Activated CD8-positive, alpha-beta memory T cell treated with anti-CD3 and anti-CD28 coated beads, Interleukin-2, amount 50 U/mL, for 48 hours (primary cell): ENCODE data around the gene BCAT1.

ENCODE experiments used
- DNase-seq: peaks from one replicate; pipeline ENCODE4 v3.0.0-alpha.2; 2020

BCAT1 gene, protein sequence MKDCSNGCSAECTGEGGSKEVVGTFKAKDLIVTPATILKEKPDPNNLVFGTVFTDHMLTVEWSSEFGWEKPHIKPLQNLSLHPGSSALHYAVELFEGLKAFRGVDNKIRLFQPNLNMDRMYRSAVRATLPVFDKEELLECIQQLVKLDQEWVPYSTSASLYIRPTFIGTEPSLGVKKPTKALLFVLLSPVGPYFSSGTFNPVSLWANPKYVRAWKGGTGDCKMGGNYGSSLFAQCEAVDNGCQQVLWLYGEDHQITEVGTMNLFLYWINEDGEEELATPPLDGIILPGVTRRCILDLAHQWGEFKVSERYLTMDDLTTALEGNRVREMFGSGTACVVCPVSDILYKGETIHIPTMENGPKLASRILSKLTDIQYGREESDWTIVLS

GRCh38 chr12:24948757-24949722 lies at the start of gene BCAT1:
Gene BCAT1, minus strand, starts transcription at chr12:24949101. Its CDS starts 169 bp downstream, at chr12:24948932.
- peak; percentile 77 for DNase-seq

- DNase-seq: no peak
Observed at GRCh38 chr12:24997970-24998582, 49.2 kb upstream of the BCAT1 start.

DNA sequence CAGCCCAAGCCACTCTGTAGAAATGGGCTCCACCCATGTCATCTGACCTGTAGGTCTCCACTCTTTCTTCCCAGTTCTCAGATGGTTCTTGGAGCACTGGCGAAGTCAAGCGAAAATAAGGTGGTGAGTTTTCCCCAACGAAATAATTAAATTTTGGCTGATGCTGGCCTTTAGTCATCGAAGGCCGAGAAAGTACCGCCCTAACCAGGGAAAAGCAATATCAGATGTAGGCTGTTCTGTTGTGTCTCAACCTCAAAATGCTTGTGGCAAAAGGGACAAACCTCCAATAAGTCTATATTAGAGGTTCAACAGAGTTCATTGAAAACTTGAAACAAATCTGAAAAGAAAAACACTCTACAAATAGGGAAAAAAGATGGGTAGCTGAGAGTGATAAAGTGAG lies 48.6 kb upstream of the BCAT1 start:
- DNase-seq: no peak

DNA sequence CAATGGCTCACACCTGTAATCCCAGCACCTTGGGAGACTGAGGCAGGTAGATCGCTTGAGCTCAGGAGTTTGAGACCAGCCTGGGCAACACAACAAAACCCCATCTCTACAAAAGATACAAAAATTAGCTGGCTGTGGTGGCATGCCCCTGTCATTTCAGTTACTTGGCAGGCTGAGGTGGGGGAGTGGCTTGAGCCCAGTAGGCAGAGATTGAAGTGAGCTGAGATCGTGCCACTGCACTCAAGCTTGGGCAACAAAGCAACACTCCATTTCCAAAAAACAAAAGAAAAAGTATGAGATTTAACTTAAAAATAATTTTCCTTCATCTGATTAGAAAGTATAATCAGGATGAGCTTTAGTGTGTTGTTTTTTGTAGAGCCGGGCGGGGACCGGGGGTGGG lies 47.9 kb upstream of the BCAT1 start:
- DNase-seq: no peak

GRCh38 chr12:24996102-24996797 lies 47.3 kb upstream of the BCAT1 start:
- DNase-seq: no peak

DNA sequence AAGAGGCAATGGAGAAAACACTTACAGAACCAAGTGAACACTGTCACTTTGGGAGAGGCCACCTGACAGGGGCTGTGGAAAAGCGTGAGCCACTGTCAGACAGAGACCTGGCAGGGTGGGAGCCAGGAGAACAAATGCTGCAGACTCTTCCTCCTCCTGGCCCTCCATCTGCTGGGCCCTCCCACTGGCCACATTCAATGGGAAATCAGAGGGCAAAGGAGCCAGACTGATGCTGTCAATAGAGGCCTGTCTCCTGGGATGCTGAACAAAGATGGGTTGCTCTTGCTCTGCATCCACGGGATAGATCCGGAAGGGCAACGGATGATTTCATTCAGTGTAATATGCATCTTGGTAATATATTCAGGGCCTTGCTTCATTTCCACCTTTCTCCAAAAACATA lies 44.9 kb upstream of the BCAT1 start:
- DNase-seq: no peak

DNA sequence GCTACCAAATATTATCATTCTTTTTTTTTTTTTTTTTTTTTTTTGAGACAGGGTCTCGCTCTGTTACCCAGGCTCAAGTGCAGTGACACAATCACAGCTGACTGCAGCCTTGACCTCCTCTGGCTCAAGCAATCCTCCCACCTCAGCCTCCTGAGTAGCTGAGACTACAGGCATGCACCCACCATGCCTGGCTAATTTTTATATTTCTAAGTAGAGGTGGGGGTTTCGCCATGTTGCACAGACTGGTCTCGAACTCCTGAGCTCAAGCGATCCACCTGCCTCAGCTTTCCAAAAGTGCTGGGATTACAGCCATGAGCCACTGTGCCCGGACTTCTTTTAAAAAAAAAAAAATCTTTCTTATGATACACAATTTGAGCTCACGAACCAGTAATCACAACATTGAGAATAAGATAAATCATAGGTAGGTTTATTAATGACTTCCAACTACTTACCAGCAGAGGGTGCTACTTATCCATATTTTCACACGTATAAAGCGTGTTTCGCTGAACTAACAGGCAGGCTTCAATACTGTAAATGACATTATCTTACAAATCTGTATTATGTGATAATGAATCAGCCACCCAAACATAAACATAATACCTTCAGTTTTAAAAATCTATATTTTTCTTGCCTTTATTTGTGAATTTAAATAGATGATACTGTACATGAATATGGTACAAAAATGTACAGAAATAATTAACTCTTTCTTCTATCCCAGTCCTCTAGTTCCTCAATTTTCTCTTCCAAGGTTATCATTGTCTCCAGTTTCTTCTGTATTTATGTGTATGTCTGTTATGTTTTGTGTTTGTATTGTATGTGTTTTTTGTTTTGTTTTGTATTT lies 42.5 kb upstream of the BCAT1 start:
- DNase-seq: no peak

GRCh38 chr12:24989216-24989615 lies 40.3 kb upstream of the BCAT1 start:
- DNase-seq: no peak

- DNase-seq: no peak
Observed at GRCh38 chr12:24982250-24982649, 33.3 kb upstream of the BCAT1 start.

- DNase-seq: no peak
Observed at GRCh38 chr12:24979976-24980730, 31.3 kb upstream of the BCAT1 start.

DNA sequence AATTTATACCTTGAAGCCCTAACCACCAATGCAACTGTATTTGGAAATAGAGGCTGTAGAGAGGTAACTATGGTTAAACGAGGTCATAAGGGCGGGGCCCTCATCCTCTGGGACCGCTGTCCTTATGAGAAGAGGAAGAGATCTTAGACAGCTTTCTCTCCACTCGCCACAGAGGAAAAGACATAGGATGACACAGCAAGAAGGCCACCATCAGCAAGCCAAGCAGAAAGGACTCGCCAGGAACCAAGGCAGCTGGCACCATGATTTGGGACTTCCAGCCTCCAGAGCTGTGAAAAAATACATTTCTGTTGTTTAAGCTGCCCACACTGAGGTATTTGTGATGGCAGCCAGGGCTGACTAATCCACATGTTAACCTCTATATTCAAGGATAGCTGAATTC lies 30.4 kb upstream of the BCAT1 start:
- DNase-seq: no peak

GRCh38 chr12:24977711-24978110 lies 28.8 kb upstream of the BCAT1 start:
- DNase-seq: no peak

GRCh38 chr12:24977060-24977459 lies 28.2 kb upstream of the BCAT1 start:
- DNase-seq: no peak

GRCh38 chr12:24975425-24975824 lies 26.5 kb upstream of the BCAT1 start:
- DNase-seq: no peak

GRCh38 chr12:24974216-24974615 lies 25.3 kb upstream of the BCAT1 start:
- DNase-seq: no peak

GRCh38 chr12:24972078-24972477 lies 23.2 kb upstream of the BCAT1 start:
- no peak for DNase-seq

- DNase-seq: no peak
Observed at GRCh38 chr12:24970177-24970576, 21.3 kb upstream of the BCAT1 start.

DNA sequence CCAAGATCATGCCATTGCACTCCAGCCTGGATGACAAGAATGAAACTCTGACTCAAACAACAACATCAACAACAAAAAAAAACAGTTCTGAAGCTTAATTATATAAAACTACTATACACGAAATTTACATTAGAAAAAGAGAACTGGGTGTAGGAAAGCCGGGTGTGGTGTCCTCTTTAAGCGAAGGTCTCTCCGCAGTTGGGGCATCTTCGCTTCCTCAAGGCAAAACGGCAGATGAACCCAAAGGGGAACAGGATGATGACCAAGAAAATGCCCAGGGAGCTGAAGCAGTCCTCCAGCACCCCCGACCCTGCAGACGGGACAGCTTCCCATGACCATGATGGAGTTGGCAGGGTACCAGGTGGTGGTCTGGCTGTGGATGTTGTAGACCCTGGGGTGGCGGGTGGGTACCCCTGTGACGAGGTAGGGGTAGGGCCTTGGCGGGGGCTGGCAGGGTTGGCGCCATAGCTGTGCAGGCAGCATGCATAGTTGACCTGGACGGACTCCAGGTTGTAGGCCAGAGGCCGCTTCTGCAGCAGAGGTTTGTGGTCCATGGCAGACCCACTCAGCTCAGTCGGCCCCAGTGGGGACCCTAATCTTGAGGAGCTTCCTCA lies 18.2 kb upstream of the BCAT1 start:
- DNase-seq: no peak

GRCh38 chr12:24964342-24964741 lies 15.4 kb upstream of the BCAT1 start:
- no peak for DNase-seq

DNA sequence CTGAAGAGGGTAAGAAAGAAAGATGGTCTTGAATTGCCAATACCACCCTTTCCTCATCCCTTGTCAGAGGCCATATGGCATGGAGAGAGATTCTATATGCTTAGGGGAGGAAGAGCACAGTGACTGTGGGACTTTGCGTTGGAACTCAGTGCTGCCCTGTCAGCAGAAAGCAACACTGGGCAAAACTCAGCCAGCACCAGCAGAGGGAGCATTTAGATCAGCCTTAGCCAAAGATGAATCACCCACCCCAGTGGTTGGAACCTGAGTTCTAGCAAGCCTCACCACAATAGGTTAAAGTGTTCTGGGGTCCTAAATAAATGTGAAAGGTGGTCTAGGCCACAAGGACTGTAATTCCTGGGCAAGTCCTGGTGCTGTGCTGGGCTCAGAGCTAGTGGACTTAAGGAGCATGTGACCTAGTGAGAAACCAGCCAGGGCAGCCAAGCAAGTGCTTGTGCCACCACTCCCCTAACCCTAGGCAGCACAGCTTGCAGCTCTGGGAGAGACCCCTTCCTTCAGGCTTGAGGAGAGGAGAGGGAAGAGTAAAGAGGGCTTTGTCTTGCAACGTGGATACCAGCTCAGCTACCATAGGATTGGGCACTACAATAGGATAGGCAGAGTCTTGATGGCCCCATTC lies 11.4 kb upstream of the BCAT1 start:
- peak; percentile 69 for DNase-seq
